Measurements from ENCODE around the gene ATAT1. TPM values are rescaled to one million over a fixed set of nuclear protein-coding genes. Genes with fewer than 3 reads are reported as not detected.

Gene ATAT1
- total and polyA plus RNA-seq, 2 of the 13 experiments (the other 11 are each of a cell fraction or from before 2014, with no cell fraction given): 9.2 to 23.6 TPM

DNA sequence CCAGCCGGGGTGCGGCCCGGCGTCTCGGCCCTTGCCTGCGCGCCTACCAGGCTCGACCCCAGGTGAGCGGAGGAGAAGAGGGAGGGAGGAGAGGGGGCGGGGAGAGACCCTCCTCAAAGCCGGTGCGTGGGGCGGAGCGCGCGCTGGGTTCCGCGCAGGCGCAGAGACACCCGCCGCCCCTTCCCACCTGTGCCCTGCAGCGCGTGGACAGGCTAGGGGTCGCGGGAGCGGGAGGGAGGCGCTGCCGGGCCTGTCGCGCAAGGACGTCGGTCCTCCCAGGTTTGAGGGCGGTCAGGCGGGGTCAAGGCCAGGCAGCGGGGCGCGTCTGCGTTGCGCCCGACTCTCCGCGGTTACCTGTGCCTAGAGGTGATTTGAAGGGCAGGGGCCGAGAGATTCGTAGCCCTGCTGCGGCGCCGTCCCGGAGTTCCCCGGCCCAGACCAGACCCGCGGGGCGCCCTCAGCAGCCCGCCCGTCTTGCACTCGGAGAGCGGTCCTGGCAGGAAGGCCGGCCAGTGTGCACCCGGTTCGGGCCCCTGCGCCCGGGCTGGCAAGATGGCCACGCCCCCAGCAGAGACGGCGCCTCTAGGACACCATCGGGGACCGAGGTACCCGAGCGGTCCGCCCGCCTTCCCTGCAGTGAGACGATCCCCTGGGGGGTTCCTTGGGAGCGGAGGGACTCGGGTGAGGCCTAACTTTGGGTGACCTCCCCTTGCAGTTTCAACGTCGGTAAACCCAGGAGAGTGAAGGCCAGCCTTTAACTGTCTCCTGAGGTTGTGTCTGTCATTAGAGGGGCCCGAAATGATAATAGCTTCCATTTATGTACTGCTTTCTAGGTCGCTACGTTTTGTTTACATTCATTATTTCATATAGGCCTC is 20.8 kb downstream of the ATAT1 start (continued):
- no peak for TF ChIP-seq ZNF468 (CRISPR knock-in tag; IDR thresholded peaks at IDR 0.05)
- 0 out of 2 replicates have a peak, but pooled peaks have one; percentile 67 for TF ChIP-seq ZSCAN22 (CRISPR knock-in tag; IDR thresholded peaks at IDR 0.05)
- TF ChIP-seq ATF3 (CRISPR knock-in tag; IDR thresholded peaks at IDR 0.05): 0 out of 2 replicates have a peak, but pooled peaks have one; percentile 34
- no peak for TF ChIP-seq PRPF4 (IDR thresholded peaks at IDR 0.05; ENCODE audit: low read depth, low read length, poor library complexity, severe bottlenecking)
- TF ChIP-seq ZNF639 (CRISPR knock-in tag; conservative IDR thresholded peaks at IDR 0.05): peak; percentile 64; the same call in 1 of the 2 replicates
- TF ChIP-seq RNF2 (conservative IDR thresholded peaks at IDR 0.05; ENCODE audit: low read depth): no peak; the same call in 1 of the 2 replicates
- TF ChIP-seq HMG20B (CRISPR knock-in tag; conservative IDR thresholded peaks at IDR 0.05): no peak; the same call in 1 of the 2 replicates
- TF ChIP-seq FOXC1 (CRISPR knock-in tag; IDR thresholded peaks at IDR 0.05; ENCODE audit: borderline replicate concordance): peak; percentile 96; the same call in 1 of the 2 replicates
- TF ChIP-seq ZIK1 (CRISPR knock-in tag; IDR thresholded peaks at IDR 0.05; ENCODE audit: borderline replicate concordance, low read depth): peak; percentile 81; the same call in 1 of the 2 replicates
- TF ChIP-seq EP300 (IDR thresholded peaks at IDR 0.05; ENCODE audit: low read depth in 2 of 2, low read length in 2 of 2): no peak
- no peak for TF ChIP-seq EP300 (CRISPR knock-in tag; IDR thresholded peaks at IDR 0.05; ENCODE audit: borderline replicate concordance)
- no peak for TF ChIP-seq SETDB1 (CRISPR knock-in tag; IDR thresholded peaks at IDR 0.05; ENCODE audit: borderline replicate concordance)
- TF ChIP-seq ZBTB21 (CRISPR knock-in tag; IDR thresholded peaks at IDR 0.05): peak; percentile 9; the same call in 1 of the 2 replicates
- peak; percentile 90; the same call in 1 of the 2 replicates for TF ChIP-seq MEIS1 (CRISPR knock-in tag; IDR thresholded peaks at IDR 0.05; ENCODE audit: borderline replicate concordance)
- TF ChIP-seq TEAD3 (CRISPR knock-in tag; optimal IDR thresholded peaks at IDR 0.05; ENCODE audit: borderline replicate concordance): peak; percentile 54
- TF ChIP-seq, protein P1, sequence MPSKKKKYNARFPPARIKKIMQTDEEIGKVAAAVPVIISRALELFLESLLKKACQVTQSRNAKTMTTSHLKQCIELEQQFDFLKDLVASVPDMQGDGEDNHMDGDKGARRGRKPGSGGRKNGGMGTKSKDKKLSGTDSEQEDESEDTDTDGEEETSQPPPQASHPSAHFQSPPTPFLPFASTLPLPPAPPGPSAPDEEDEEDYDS (CRISPR knock-in tag; IDR thresholded peaks at IDR 0.05): peak; percentile 72
- TF ChIP-seq CBX2 (IDR thresholded peaks at IDR 0.05; ENCODE audit: low read depth, low read length): no peak
- peak; percentile 70; the same call in 1 of the 2 replicates for TF ChIP-seq CBX2 (CRISPR knock-in tag; IDR thresholded peaks at IDR 0.05; ENCODE audit: low read depth)
- peak; percentile 93 for TF ChIP-seq BORCS8-MEF2B (CRISPR knock-in tag; IDR thresholded peaks at IDR 0.05)
- TF ChIP-seq ZNF333 (CRISPR knock-in tag; IDR thresholded peaks at IDR 0.05; ENCODE audit: borderline replicate concordance): peak; percentile 98
- TF ChIP-seq SUZ12 (IDR thresholded peaks at IDR 0.05; ENCODE audit: low read depth, low read length): no peak
- peak; percentile 96; the same call in 1 of the 2 replicates for TF ChIP-seq ZNF776 (CRISPR knock-in tag; IDR thresholded peaks at IDR 0.05)
- TF ChIP-seq ZNF33A (CRISPR knock-in tag; IDR thresholded peaks at IDR 0.05; ENCODE audit: borderline replicate concordance): no peak
- peak; percentile 88; the same call in 1 of the 2 replicates for TF ChIP-seq BATF2 (CRISPR knock-in tag; IDR thresholded peaks at IDR 0.05)
- TF ChIP-seq SNRNP70 (IDR thresholded peaks at IDR 0.05; ENCODE audit: low read depth, low read length): no peak
- TF ChIP-seq NFKB2 (CRISPR knock-in tag; IDR thresholded peaks at IDR 0.05; ENCODE audit: borderline replicate concordance): peak; percentile 97
- TF ChIP-seq ZNF33B (CRISPR knock-in tag; IDR thresholded peaks at IDR 0.05): peak; percentile 99
- peak; percentile 94 for TF ChIP-seq ZNF501 (CRISPR knock-in tag; IDR thresholded peaks at IDR 0.05)
